OCI-LY3 (cell line): ENCODE results near the gene SEPTIN11.

Experiments
- EZH2phosphoT487 ChIP-seq: fragments of 200-600 bp; shearing (Covaris generic); IDR thresholded peaks from 2 replicates; pipeline ENCODE4 v1.6.1; 2018; ENCODE audit warnings: antibody characterized with exemption, mixed run types, low read depth
- TF ChIP-seq, protein P1 (sequence below): fragments of 200-600, 300-600 bp; sonication (generic); IDR thresholded peaks from 2 replicates; pipeline ENCODE4 v1.5.1; 2014; ENCODE audit warnings: antibody characterized with exemption, low read length, low read depth

- TF ChIP-seq, protein P1, sequence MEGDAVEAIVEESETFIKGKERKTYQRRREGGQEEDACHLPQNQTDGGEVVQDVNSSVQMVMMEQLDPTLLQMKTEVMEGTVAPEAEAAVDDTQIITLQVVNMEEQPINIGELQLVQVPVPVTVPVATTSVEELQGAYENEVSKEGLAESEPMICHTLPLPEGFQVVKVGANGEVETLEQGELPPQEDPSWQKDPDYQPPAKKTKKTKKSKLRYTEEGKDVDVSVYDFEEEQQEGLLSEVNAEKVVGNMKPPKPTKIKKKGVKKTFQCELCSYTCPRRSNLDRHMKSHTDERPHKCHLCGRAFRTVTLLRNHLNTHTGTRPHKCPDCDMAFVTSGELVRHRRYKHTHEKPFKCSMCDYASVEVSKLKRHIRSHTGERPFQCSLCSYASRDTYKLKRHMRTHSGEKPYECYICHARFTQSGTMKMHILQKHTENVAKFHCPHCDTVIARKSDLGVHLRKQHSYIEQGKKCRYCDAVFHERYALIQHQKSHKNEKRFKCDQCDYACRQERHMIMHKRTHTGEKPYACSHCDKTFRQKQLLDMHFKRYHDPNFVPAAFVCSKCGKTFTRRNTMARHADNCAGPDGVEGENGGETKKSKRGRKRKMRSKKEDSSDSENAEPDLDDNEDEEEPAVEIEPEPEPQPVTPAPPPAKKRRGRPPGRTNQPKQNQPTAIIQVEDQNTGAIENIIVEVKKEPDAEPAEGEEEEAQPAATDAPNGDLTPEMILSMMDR: no peak
- TF ChIP-seq EZH2phosphoT487: no peak
Measured at GRCh38 chr4:76977736-76978350, 28.3 kb downstream of the SEPTIN11 start.
